H9 (cell line): ENCODE measurements around the gene JARID2. TPM values are rescaled to one million over a fixed set of nuclear protein-coding genes. Genes with fewer than 3 reads are reported as not detected.

Experiments used
- DNase-seq: peaks from one replicate; pipeline ENCODE4 v3.0.0-alpha.2; 2017
- H2AFZ ChIP-seq: one replicate; pipeline ENCODE4 v1.6.1; 2013; ENCODE audit warnings: mild to moderate bottlenecking, low read length, control low read depth, moderate library complexity
- H2AK5ac ChIP-seq: 2 replicates; pipeline ENCODE4 v1.6.1; 2013; ENCODE audit warnings: low read length, control low read depth, mixed read lengths; ENCODE audit not compliant: insufficient read length
- H2BK120ac ChIP-seq: one replicate; pipeline ENCODE4 v1.6.1; 2013; ENCODE audit warnings: low read depth, mild to moderate bottlenecking, low read length, control low read depth, inconsistent platforms; ENCODE audit not compliant: poor library complexity, severe bottlenecking
- H2BK12ac ChIP-seq: 2 replicates; pipeline ENCODE4 v1.6.1; 2013; ENCODE audit warnings: low read length, control low read depth, mixed read lengths, low read depth; ENCODE audit not compliant: insufficient read length
- H2BK15ac ChIP-seq: 2 replicates; pipeline ENCODE4 v1.6.1; 2013; ENCODE audit warnings: low read depth, low read length, control low read depth
- H2BK20ac ChIP-seq: one replicate; pipeline ENCODE4 v1.6.1; 2013; ENCODE audit warnings: low read depth, mild to moderate bottlenecking, low read length, control low read depth, inconsistent platforms; ENCODE audit not compliant: poor library complexity, severe bottlenecking
- H2BK5ac ChIP-seq: 2 replicates; pipeline ENCODE4 v1.6.1; 2013; ENCODE audit warnings: low read length, control low read depth, mixed read lengths; ENCODE audit not compliant: insufficient read length
- H3K14ac ChIP-seq: 2 replicates; pipeline ENCODE4 v1.6.1; 2013; ENCODE audit warnings: low read length, control low read depth; ENCODE audit not compliant: insufficient read depth
- H3K18ac ChIP-seq: 2 replicates; pipeline ENCODE4 v1.6.1; 2013; ENCODE audit warnings: low read depth, mild to moderate bottlenecking, mixed read lengths, low read length, control low read depth; ENCODE audit not compliant: insufficient read length
- H3K23ac ChIP-seq: 2 replicates; pipeline ENCODE4 v1.6.1; 2013; ENCODE audit warnings: low read length, control low read depth, mixed read lengths, low read depth; ENCODE audit not compliant: insufficient read length
- H3K23me2 ChIP-seq: 2 replicates; pipeline ENCODE4 v1.6.1; 2013; ENCODE audit warnings: low read depth, mild to moderate bottlenecking, mixed read lengths, low read length, control low read depth; ENCODE audit not compliant: insufficient read length, poor library complexity, severe bottlenecking
- H3K27ac ChIP-seq: 2 replicates; pipeline ENCODE4 v1.5.1; 2013; ENCODE audit warnings: low read length, control low read depth, mixed read lengths, low read depth; ENCODE audit not compliant: insufficient read length
- H3K27me3 ChIP-seq: 2 replicates; pipeline ENCODE4 v1.6.1; 2013; ENCODE audit warnings: low read length, control low read depth, inconsistent platforms; ENCODE audit not compliant: insufficient read depth
- H3K4ac ChIP-seq: 2 replicates; pipeline ENCODE4 v1.6.1; 2013; ENCODE audit warnings: low read depth, mild to moderate bottlenecking, control low read depth, inconsistent platforms, low read length, moderate library complexity
- H3K4me1 ChIP-seq: 2 replicates; pipeline ENCODE4 v1.6.1; 2013; ENCODE audit warnings: low read length, control low read depth, inconsistent platforms; ENCODE audit not compliant: insufficient read depth
- H3K4me2 ChIP-seq: 2 replicates; pipeline ENCODE4 v1.6.1; 2013; ENCODE audit warnings: low read length, control low read depth, mixed read lengths; ENCODE audit not compliant: insufficient read length, insufficient read depth
- H3K56ac ChIP-seq: 2 replicates; pipeline ENCODE4 v1.6.1; 2013; ENCODE audit warnings: low read depth, mild to moderate bottlenecking, mixed read lengths, low read length, control low read depth; ENCODE audit not compliant: insufficient read length
- H3K79me1 ChIP-seq: 2 replicates; pipeline ENCODE4 v1.6.1; 2013; ENCODE audit warnings: low read depth, mild to moderate bottlenecking, moderate library complexity, low read length, control low read depth, inconsistent platforms; ENCODE audit not compliant: insufficient read depth, poor library complexity, severe bottlenecking
- H3K79me2 ChIP-seq: 2 replicates; pipeline ENCODE4 v1.6.1; 2013; ENCODE audit warnings: low read length, control low read depth, inconsistent platforms; ENCODE audit not compliant: insufficient read depth
- H3K9ac ChIP-seq: 2 replicates; pipeline ENCODE4 v1.6.1; 2013; ENCODE audit warnings: low read length, control low read depth, mixed read lengths; ENCODE audit not compliant: insufficient read length; ENCODE audit errors: extremely low read depth
- H3K9me3 ChIP-seq: one replicate; pipeline ENCODE4 v1.6.1; 2013; ENCODE audit warnings: low read depth, low read length, inconsistent platforms; ENCODE audit not compliant: control insufficient read depth
- H3T11ph ChIP-seq: one replicate; pipeline ENCODE4 v1.6.1; 2013; ENCODE audit warnings: mild to moderate bottlenecking, low read length, control low read depth, inconsistent platforms
- H4K20me1 ChIP-seq: one replicate; pipeline ENCODE4 v1.6.1; 2013; ENCODE audit not compliant: control insufficient read depth, insufficient read length, insufficient read depth
- H4K5ac ChIP-seq: 2 replicates; pipeline ENCODE4 v1.6.1; 2013; ENCODE audit warnings: low read depth, mild to moderate bottlenecking, mixed read lengths, low read length, control low read depth; ENCODE audit not compliant: insufficient read length
- H4K8ac ChIP-seq: replicated peaks from 2 replicates; pipeline ENCODE4 v1.6.1; 2013; ENCODE audit warnings: low read length, control low read depth, mixed read lengths, low read depth; ENCODE audit not compliant: insufficient read length
- H4K91ac ChIP-seq: 2 replicates; pipeline ENCODE4 v1.6.1; 2013; ENCODE audit warnings: low read depth, mild to moderate bottlenecking, moderate library complexity, mixed read lengths, low read length, control low read depth; ENCODE audit not compliant: insufficient read length
- H3K27ac Mint-ChIP-seq, 3 experiments: 2 replicates in 2 of 3; 3 replicates in 1 of 3; pipeline ENCODE4 v1.8.0; 2020 to 2021; ENCODE audit warnings: mixed read lengths in 3 of 3, mild to moderate bottlenecking in 1 of 3, moderate library complexity in 1 of 3
- H3K27me3 Mint-ChIP-seq: 2 replicates; pipeline ENCODE4 v1.8.0; 2021; ENCODE audit warnings: low read depth, mild to moderate bottlenecking, moderate library complexity, mixed read lengths
- H3K36me3 Mint-ChIP-seq, 3 experiments: 2 replicates in 2 of 3; 3 replicates in 1 of 3; pipeline ENCODE4 v1.8.0; 2020 to 2021; ENCODE audit warnings: low read depth in 3 of 3, mixed read lengths in 3 of 3; ENCODE audit not compliant: insufficient read depth in 1 of 3
- H3K4me1 Mint-ChIP-seq, 2 experiments: 2 replicates each; pipeline ENCODE4 v1.8.0; 2020; ENCODE audit warnings: mixed read lengths in 2 of 2
- H3K4me3 Mint-ChIP-seq, 2 experiments: 2 replicates in 1 of 2; 3 replicates in 1 of 2; pipeline ENCODE4 v1.8.0; 2020 to 2021; ENCODE audit warnings: mild to moderate bottlenecking in 2 of 2, mixed read lengths in 2 of 2, moderate library complexity in 1 of 2
- H3K9me3 Mint-ChIP-seq, 2 experiments: 2 replicates in 1 of 2; 3 replicates in 1 of 2; pipeline ENCODE4 v1.8.0; 2020; ENCODE audit warnings: mild to moderate bottlenecking in 2 of 2, mixed read lengths in 2 of 2, moderate library complexity in 1 of 2
- CTCF ChIP-seq: fragments of 200-600 bp; sonication (generic); conservative IDR thresholded peaks from 3 replicates; pipeline ENCODE4 v1.8.0; 2021; ENCODE audit warnings: antibody characterized with exemption, mild to moderate bottlenecking
- total RNA-seq: library from RNA; stranded (reverse); gene quantifications from 2 replicates; pipeline ENCODE4 v1.2.1, GENCODE V29; 2021

The JARID2 gene
- total RNA-seq, 1 experiment from 2014 or later: 174 TPM

- H3K79me2 ChIP-seq: peaks cover 95% of the 10 kb centered on the region
- no peak overlapping the region for H2BK12ac ChIP-seq
- no peaks in the 10 kb centered on the region for H3K23me2 ChIP-seq
- H3K36me3 Mint-ChIP-seq: no peaks in the 10 kb centered on the region; a peak in 1 of 7 replicates
- H2BK15ac ChIP-seq: no peak overlapping the region
- no peak overlapping the region for H2AK5ac ChIP-seq
- no peak overlapping the region; a peak in 1 of 5 replicates for H3K4me3 Mint-ChIP-seq
- H3K9me3 Mint-ChIP-seq: no peaks in the 10 kb centered on the region
- no peak overlapping the region for H3K56ac ChIP-seq
- H3K4me1 Mint-ChIP-seq: peaks cover 39 to 51% of the 10 kb centered on the region in 2 experiments
- no peak overlapping the region for H3K23ac ChIP-seq
- no peak overlapping the region for H2AFZ ChIP-seq
- H3K27ac Mint-ChIP-seq: peak overlapping the region in 1 of 3 experiments; percentile 67; a peak in 1 of 7 replicates
- H4K20me1 ChIP-seq: no peaks in the 10 kb centered on the region
- H3K27me3 Mint-ChIP-seq: no peaks in the 10 kb centered on the region; the same call in 1 of the 2 replicates
- H3K4me2 ChIP-seq: no peak overlapping the region
- no peak overlapping the region for H4K91ac ChIP-seq
- no peak overlapping the region for H3K9ac ChIP-seq
- H3K4me1 ChIP-seq: peaks cover 19% of the 10 kb centered on the region
- no peak overlapping the region for H2BK5ac ChIP-seq
- no peak overlapping the region for H3K14ac ChIP-seq
- H3T11ph ChIP-seq: no peak overlapping the region
- no peak overlapping the region for H2BK120ac ChIP-seq
- no peaks in the 10 kb centered on the region for H3K9me3 ChIP-seq
- no peak overlapping the region for H4K5ac ChIP-seq
- H3K79me1 ChIP-seq: no peaks in the 10 kb centered on the region
- no peaks in the 10 kb centered on the region for H3K27me3 ChIP-seq
- no peak overlapping the region for H3K27ac ChIP-seq
- no peak for DNase-seq
- no peak overlapping the region for H3K18ac ChIP-seq
- no peak overlapping the region for H4K8ac ChIP-seq
- H2BK20ac ChIP-seq: no peak overlapping the region
- TF ChIP-seq CTCF: no peak
- no peak overlapping the region for H3K4ac ChIP-seq
Observed at GRCh38 chr6:15368186-15368585, 122.3 kb downstream of the JARID2 start.
